Type B pancreatic cell (in vitro differentiated cells): ENCODE data around the gene SSBP3. TPM values are rescaled to one million over a fixed set of nuclear protein-coding genes. Genes with fewer than 3 reads are reported as not detected.

Experiments used
- DNase-seq: peaks from one replicate; pipeline ENCODE4 v3.0.0; 2021; ENCODE audit warnings: mixed read lengths; ENCODE audit not compliant: unreplicated experiment; ENCODE audit errors: extremely low spot score
- H3K27ac Mint-ChIP-seq: 2 replicates; pipeline ENCODE4 v1.8.0; 2021; ENCODE audit warnings: mild to moderate bottlenecking, mixed read lengths
- H3K27me3 Mint-ChIP-seq: 2 replicates; pipeline ENCODE4 v1.8.0; 2021; ENCODE audit warnings: mixed read lengths
- H3K36me3 Mint-ChIP-seq: 2 replicates; pipeline ENCODE4 v1.8.0; 2021; ENCODE audit warnings: mixed read lengths
- H3K4me1 Mint-ChIP-seq: one replicate; pipeline ENCODE4 v1.8.0; 2021; ENCODE audit warnings: mixed read lengths; ENCODE audit not compliant: unreplicated experiment
- H3K4me3 Mint-ChIP-seq: 2 replicates; pipeline ENCODE4 v1.8.0; 2021; ENCODE audit warnings: mild to moderate bottlenecking, mixed read lengths
- H3K9me3 Mint-ChIP-seq: 2 replicates; pipeline ENCODE4 v1.8.0; 2021; ENCODE audit warnings: mixed read lengths
- CTCF ChIP-seq: fragments of 200-600 bp; sonication (generic); conservative IDR thresholded peaks from 2 replicates; pipeline ENCODE4 v1.5.0; 2021; ENCODE audit warnings: antibody characterized with exemption, mild to moderate bottlenecking
- total RNA-seq: library from RNA; stranded (reverse); gene quantifications from 2 replicates; pipeline ENCODE4 v1.2.1, GENCODE V29; 2021; ENCODE audit warnings: low replicate concordance

Gene SSBP3
- total RNA-seq, 1 donor from 2014 or later, result 129 TPM

DNA sequence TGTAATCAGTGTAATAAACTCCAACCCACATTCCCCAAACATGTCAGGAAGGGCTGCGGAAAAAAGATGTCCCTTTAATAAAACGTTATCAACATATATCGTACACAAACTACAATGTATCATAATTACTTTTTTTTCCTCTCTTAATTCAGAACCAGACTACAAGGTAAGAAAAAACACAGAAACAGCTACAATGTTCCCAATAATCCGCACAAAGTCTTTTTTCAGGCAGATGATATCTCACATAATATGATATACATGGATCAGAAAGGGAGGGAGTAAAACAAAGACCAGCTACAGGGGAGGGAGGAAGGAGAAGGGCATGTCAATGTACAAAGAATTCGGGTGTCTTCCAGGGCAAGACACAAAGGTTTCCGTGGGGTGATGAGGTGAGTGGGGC, 180.8 kb downstream of the SSBP3 start:
- no peaks in the 10 kb centered on the region for H3K9me3 Mint-ChIP-seq
- no peak for DNase-seq
- peak overlapping the region; percentile 18 for H3K27ac Mint-ChIP-seq
- TF ChIP-seq CTCF, result no peak
- peaks cover 26% of the 10 kb centered on the region for H3K4me1 Mint-ChIP-seq
- H3K4me3 Mint-ChIP-seq, result peak overlapping the region; percentile 20
- no peaks in the 10 kb centered on the region for H3K27me3 Mint-ChIP-seq
- H3K36me3 Mint-ChIP-seq, result peaks cover 21% of the 10 kb centered on the region

GRCh38 chr1:54224233-54224632, 182.0 kb downstream of the SSBP3 start:
- H3K4me1 Mint-ChIP-seq, result peaks cover 31% of the 10 kb centered on the region
- peak overlapping the region; percentile 66 for H3K27ac Mint-ChIP-seq
- H3K4me3 Mint-ChIP-seq, result peak overlapping the region; percentile 29
- no peaks in the 10 kb centered on the region for H3K9me3 Mint-ChIP-seq
- DNase-seq, result no peak
- no peak for TF ChIP-seq CTCF
- peaks cover 18% of the 10 kb centered on the region for H3K36me3 Mint-ChIP-seq
- H3K27me3 Mint-ChIP-seq, result no peaks in the 10 kb centered on the region

DNA sequence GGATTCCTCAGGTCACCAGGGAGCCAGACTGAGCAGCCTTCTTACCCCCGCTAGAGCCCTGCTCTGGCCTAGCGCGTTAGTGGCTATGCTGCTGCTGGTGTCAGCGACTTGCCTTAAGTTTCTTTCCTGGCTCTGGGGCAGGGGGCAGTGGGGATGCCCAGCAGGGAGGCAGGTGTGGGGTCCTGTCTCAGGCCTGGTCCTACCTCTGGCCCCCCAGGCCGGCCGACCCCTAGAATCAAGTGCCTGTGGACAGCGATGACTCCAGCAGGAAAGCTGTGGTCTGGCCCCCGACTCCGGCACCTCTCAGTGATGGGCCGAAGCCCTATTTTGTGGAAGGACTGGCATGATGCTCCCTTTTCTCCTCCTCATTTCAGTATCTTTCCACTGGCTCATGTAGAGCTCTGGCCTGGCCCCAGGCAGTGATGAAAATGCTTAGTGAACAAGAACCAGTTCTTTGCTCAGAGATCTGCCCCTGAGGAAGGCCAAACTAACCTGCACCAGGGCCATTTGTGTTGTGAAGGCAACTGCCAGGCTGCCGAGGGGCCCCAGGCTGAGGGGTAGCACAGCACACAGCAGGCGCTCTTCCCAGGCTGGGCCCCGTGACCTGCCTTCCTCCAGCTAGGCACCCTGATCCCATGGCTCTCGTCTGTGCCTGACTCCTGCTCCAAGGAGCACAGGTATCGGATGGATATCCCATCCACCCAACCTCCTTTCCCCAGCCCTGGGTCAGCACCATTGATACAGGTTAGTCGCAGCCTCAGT, 182.6 kb downstream of the SSBP3 start:
- no peak for DNase-seq
- Mint-ChIP-seq H3K4me1 (peaks cover 31% of the 10 kb centered on the region), H3K36me3 (peaks cover 17% of the 10 kb centered on the region), H3K27ac (peak overlapping the region; percentile 66), H3K27me3 (no peaks in the 10 kb centered on the region), H3K4me3 (peak overlapping the region; percentile 29), H3K9me3 (no peaks in the 10 kb centered on the region)
- TF ChIP-seq CTCF, result no peak

- no peaks in the 10 kb centered on the region for H3K27me3 Mint-ChIP-seq
- H3K9me3 Mint-ChIP-seq, result no peaks in the 10 kb centered on the region
- H3K4me3 Mint-ChIP-seq, result no peak overlapping the region
- H3K36me3 Mint-ChIP-seq, result peaks cover 16% of the 10 kb centered on the region
- no peak for DNase-seq
- TF ChIP-seq CTCF, result no peak
- H3K4me1 Mint-ChIP-seq, result peaks cover 31% of the 10 kb centered on the region
- peak overlapping the region; percentile 64 for H3K27ac Mint-ChIP-seq
These were observed 183.5 kb downstream of the SSBP3 start for GRCh38 chr1:54222711-54223110.

DNA sequence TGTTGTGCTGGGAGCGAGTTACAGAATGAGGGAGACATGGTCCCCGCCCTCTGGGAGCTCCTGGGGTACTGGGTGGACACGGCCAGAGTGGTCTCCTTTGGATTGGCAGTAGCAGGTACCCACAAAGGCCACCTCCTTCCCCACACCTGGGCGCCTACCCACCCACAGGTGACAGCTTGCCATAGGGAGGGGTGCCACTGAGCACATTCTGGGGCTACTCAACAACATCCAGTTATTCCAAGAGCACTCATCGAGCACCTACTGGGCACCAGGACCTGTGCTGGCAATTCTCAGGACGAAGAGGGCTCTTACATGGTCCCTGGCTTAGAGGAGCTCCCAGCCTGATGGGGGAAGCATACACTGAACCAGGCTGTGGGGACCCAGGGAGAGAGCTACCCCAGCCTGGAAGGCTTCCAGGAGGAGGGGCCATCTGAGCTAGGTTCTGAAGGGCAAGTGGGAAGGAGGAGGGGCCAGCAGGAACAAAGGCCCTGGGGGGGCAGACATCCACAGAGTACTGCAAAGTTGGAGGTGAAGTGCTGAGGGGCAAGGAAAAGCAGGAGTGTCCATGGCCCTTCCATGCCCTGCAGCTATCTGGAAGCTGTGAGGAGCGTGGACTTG, 184.2 kb downstream of the SSBP3 start:
- peaks cover 31% of the 10 kb centered on the region for H3K4me1 Mint-ChIP-seq
- H3K36me3 Mint-ChIP-seq, result peaks cover 19% of the 10 kb centered on the region
- no peaks in the 10 kb centered on the region for H3K9me3 Mint-ChIP-seq
- no peak for TF ChIP-seq CTCF
- no peak overlapping the region for H3K4me3 Mint-ChIP-seq
- no peaks in the 10 kb centered on the region for H3K27me3 Mint-ChIP-seq
- no peak overlapping the region for H3K27ac Mint-ChIP-seq
- no peak for DNase-seq
